Choroid plexus epithelial cell (primary cell): ENCODE data around the gene RAD51.
"Not testable (repeated sequence)": the region's sequence is repeated elsewhere in the genome, so short reads cannot be mapped to it uniquely, and the experiment has no call there.

Experiments
- DNase-seq: peaks from one replicate; pipeline ENCODE4 v3.0.0-alpha.2; 2010; ENCODE audit warnings: low read depth
- H3K4me3 ChIP-seq: 2 replicates; pipeline ENCODE4 v1.5.1; 2011; ENCODE audit warnings: low read depth, mild to moderate bottlenecking, control low read depth, low read length, moderate library complexity
- TF ChIP-seq, protein P1 (sequence below): conservative IDR thresholded peaks from 2 replicates; pipeline ENCODE4 v1.5.1; 2011; ENCODE audit warnings: low read depth, mild to moderate bottlenecking, control low read depth, inconsistent platforms, low read length, moderate library complexity

Gene RAD51

DNA sequence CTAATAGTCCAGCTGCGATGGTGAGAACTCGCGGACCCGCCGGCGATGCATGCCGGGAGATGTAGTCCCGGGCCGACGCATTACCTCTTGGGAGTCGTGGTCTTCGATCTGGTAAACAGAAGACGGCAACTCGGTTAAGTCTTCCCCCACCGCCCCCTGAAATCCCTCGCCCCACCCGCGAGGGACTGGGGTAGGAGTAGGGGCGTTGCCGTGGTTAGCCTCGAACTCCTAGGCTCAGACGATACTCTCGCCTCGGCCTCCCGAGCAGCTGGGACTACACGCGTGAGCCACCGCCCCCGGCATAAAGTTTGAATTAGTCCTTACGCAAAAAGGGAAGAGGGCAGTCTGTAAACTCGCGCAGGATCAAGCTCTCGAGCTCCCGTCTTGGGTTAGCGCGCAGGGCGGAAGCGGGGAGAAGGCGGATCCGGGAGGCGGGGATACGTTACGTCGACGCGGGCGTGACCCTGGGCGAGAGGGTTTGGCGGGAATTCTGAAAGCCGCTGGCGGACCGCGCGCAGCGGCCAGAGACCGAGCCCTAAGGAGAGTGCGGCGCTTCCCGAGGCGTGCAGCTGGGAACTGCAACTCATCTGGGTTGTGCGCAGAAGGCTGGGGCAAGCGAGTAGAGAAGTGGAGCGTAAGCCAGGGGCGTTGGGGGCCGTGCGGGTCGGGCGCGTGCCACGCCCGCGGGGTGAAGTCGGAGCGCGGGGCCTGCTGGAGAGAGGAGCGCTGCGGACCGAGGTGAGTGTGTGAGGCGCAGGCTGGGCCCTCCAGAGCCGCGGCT, at the start of gene RAD51:
Gene RAD51 (plus strand): TSS at position 487 of the 781 bp plus-strand sequence. CDS start 3,585 bp downstream, outside the sequence.
- DNase-seq = peak; percentile 97
- H3K4me3 ChIP-seq = peak within 1 kb of the TSS; percentile 98
- TF ChIP-seq, protein P1, sequence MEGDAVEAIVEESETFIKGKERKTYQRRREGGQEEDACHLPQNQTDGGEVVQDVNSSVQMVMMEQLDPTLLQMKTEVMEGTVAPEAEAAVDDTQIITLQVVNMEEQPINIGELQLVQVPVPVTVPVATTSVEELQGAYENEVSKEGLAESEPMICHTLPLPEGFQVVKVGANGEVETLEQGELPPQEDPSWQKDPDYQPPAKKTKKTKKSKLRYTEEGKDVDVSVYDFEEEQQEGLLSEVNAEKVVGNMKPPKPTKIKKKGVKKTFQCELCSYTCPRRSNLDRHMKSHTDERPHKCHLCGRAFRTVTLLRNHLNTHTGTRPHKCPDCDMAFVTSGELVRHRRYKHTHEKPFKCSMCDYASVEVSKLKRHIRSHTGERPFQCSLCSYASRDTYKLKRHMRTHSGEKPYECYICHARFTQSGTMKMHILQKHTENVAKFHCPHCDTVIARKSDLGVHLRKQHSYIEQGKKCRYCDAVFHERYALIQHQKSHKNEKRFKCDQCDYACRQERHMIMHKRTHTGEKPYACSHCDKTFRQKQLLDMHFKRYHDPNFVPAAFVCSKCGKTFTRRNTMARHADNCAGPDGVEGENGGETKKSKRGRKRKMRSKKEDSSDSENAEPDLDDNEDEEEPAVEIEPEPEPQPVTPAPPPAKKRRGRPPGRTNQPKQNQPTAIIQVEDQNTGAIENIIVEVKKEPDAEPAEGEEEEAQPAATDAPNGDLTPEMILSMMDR = no peak

DNA sequence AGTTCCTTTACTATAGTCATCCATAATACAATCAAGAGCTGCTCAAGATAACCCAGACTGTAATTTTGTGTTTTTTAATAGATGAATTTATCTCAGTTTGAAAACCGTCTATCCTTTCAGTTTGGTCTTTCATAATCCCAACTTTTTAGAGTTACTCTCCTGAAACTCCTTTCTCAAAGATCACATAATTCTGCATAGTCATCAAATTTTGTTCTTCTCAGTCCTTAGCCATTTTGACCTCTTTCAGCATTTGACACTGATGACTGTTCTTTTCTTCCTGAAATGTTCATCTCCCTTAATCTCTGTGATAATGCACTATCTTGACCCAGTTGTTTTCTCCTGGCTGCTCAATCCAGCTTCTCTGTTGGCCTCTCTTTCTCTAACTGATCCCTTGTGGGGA, 47.5 kb upstream of the RAD51 start:
- no peak for DNase-seq
- H3K4me3 ChIP-seq = no peak overlapping the region
- TF ChIP-seq, protein P1 = no peak

GRCh38 chr15:40650479-40650878, 44.5 kb upstream of the RAD51 start:
- DNase-seq = no peak
- no peak overlapping the region for H3K4me3 ChIP-seq
- TF ChIP-seq, protein P1 = no peak

DNA sequence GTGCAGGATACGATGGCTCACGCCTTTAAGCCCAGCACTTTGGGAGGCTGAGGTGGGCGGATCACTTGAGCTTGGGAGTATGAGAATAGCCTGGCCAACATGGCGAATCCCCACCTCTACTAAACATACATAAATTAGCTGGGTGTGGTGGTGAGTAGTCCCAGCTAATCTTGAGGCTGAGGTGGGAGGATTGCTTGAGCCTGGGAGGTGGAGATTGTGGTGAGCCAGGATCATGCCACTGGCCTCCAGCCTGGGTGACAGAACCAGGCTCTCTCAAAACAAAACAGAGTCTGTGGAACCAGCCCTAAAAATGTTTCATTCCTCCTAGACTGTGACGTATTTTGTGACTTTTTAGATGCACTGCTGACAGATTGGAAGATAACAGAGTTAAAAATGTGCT, 34.3 kb upstream of the RAD51 start:
- no peak for DNase-seq
- no peak overlapping the region for H3K4me3 ChIP-seq
- TF ChIP-seq, protein P1 = no peak

- DNase-seq = no peak
- no peak overlapping the region for H3K4me3 ChIP-seq
- TF ChIP-seq, protein P1 = no peak
Measured at GRCh38 chr15:40664909-40665308, 30.1 kb upstream of the RAD51 start.

DNA sequence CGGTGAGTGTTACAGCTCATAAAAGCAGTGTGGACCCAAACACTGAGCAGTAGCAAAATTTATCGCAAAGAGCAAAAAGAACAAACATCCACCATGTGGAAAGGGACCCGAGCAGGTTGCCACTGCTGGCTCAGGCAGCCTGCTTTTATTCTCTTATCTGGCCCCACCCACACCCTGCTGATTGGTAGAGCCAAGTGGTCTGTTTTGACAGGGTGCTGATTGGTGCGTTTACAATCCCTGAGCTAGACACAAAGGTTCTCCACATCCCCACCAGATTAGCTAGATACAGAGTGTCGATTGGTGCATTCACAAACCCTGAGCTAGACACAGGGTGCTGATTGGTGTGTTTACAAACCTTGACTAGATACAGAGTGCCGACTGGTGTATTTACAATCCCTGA, 18.7 kb upstream of the RAD51 start:
- not testable (repeated sequence) for DNase-seq, H3K4me3 ChIP-seq

DNA sequence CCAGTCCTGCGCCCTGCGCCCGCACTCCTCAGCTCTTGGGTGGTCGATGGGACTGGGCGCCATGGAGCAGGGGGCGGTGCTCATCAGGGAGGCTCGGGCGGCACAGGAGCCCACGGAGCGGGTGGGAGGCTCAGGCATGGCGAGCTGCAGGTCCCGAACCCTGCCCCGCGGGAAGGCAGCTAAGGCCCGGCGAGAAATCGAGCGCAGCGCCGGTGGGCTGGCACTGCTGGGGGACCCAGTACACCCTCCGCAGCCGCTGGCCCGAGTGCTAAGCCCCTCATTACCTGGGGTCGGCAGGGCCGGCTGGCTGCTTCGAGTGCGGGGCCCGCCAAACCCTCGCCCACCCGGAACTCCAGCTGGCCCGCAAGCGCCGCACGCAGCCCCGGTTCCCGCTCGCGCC, 18.1 kb upstream of the RAD51 start:
- not testable (repeated sequence) for H3K4me3 ChIP-seq, DNase-seq

DNA sequence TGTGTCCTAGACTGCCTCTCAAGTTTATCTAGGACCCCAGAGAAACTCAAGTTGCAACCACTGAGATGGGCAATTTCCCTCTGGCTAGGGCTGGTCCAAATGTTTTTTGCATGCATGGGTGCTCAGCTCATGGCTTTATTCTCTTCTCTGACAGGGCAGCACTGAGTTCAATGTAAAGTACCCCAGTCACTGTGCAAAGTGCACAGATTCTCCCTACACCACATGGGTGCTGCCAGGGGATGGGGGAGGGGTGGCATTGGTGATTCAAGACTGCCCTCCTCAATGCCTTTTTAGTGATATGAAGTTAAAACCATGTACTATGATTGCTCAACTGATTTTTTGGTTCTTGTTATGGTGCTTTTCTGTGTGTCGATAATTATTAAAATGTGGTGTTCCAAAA, 14.8 kb upstream of the RAD51 start:
- H3K4me3 ChIP-seq = no peak overlapping the region
- TF ChIP-seq, protein P1 = no peak
- DNase-seq = no peak

- DNase-seq, H3K4me3 ChIP-seq: not testable (repeated sequence)
Measured at GRCh38 chr15:40680959-40681358, 14.0 kb upstream of the RAD51 start.
